GM06990 (cell line): Measurements from ENCODE around the gene EP400.

ENCODE experiments used
- DNase-seq: peaks from one replicate; pipeline ENCODE4 v3.0.0-alpha.2; 2011; ENCODE audit not compliant: insufficient read length; ENCODE audit errors: extremely low read depth
- H3K27me3 ChIP-seq: replicated peaks from 2 replicates; pipeline ENCODE4 v1.6.0; 2011; ENCODE audit warnings: low read length; ENCODE audit not compliant: control insufficient read depth, insufficient read depth
- H3K36me3 ChIP-seq: 2 replicates; pipeline ENCODE4 v1.5.1; 2011; ENCODE audit warnings: low read length; ENCODE audit not compliant: control insufficient read depth, insufficient read depth
- H3K4me3 ChIP-seq: replicated peaks from 2 replicates; pipeline ENCODE4 v1.5.1; 2011; ENCODE audit warnings: low read depth, mild to moderate bottlenecking, control low read depth, low read length
- TF ChIP-seq, protein P1 (sequence below): IDR thresholded peaks from 2 replicates; pipeline ENCODE4 v1.5.1; 2011; ENCODE audit warnings: low read length, control low read depth, mild to moderate bottlenecking, inconsistent platforms; ENCODE audit not compliant: insufficient read depth, poor library complexity, severe bottlenecking

Gene EP400

GRCh38 chr12:131908092-131909080 lies 41.4 kb upstream of the EP400 start:
- Histone ChIP-seq H3K36me3 (peaks cover 7% of the 10 kb centered on the region), H3K27me3 (no peaks in the 10 kb centered on the region), H3K4me3 (no peak overlapping the region)
- TF ChIP-seq, protein P1, sequence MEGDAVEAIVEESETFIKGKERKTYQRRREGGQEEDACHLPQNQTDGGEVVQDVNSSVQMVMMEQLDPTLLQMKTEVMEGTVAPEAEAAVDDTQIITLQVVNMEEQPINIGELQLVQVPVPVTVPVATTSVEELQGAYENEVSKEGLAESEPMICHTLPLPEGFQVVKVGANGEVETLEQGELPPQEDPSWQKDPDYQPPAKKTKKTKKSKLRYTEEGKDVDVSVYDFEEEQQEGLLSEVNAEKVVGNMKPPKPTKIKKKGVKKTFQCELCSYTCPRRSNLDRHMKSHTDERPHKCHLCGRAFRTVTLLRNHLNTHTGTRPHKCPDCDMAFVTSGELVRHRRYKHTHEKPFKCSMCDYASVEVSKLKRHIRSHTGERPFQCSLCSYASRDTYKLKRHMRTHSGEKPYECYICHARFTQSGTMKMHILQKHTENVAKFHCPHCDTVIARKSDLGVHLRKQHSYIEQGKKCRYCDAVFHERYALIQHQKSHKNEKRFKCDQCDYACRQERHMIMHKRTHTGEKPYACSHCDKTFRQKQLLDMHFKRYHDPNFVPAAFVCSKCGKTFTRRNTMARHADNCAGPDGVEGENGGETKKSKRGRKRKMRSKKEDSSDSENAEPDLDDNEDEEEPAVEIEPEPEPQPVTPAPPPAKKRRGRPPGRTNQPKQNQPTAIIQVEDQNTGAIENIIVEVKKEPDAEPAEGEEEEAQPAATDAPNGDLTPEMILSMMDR, result no peak
- DNase-seq, result peak; percentile 9

- H3K27me3 ChIP-seq, result no peaks in the 10 kb centered on the region
- no peak overlapping the region for H3K4me3 ChIP-seq
- TF ChIP-seq, protein P1, result no peak
- H3K36me3 ChIP-seq, result peaks cover 7% of the 10 kb centered on the region
- DNase-seq, result peak; percentile 10
Observed at GRCh38 chr12:131909081-131909751, 40.5 kb upstream of the EP400 start.

DNA sequence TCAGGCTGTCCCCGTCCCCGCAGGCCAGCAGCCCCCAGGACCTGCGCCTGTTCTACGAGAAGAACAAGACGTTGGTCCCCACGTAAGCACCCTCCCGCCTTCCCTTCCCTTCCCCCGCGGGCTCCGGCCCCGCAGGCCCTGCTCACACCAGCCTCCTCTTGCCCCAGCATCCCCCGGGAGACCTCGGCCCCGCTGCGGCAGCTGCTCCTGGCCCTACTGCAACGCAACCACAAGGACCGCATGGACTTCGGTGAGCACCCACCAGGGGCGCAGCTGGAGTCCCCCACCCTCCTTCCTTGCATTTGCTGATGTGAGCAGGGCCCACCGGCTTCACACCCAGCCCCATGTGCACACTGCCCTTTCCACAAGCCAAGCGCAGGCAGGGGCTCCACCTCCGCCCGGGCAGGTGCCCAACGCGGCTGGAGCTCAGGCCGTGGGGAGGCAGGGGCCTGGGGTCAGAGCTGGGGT lies 40.0 kb upstream of the EP400 start:
- Histone ChIP-seq H3K27me3 (no peaks in the 10 kb centered on the region), H3K4me3 (no peak overlapping the region), H3K36me3 (peaks cover 7% of the 10 kb centered on the region)
- TF ChIP-seq, protein P1, result no peak
- peak; percentile 7 for DNase-seq

GRCh38 chr12:131910302-131911027 lies 39.3 kb upstream of the EP400 start:
- no peak overlapping the region for H3K4me3 ChIP-seq
- TF ChIP-seq, protein P1, result no peak
- no peaks in the 10 kb centered on the region for H3K27me3 ChIP-seq
- H3K36me3 ChIP-seq, result peaks cover 8% of the 10 kb centered on the region
- DNase-seq, result peak; percentile 5

DNA sequence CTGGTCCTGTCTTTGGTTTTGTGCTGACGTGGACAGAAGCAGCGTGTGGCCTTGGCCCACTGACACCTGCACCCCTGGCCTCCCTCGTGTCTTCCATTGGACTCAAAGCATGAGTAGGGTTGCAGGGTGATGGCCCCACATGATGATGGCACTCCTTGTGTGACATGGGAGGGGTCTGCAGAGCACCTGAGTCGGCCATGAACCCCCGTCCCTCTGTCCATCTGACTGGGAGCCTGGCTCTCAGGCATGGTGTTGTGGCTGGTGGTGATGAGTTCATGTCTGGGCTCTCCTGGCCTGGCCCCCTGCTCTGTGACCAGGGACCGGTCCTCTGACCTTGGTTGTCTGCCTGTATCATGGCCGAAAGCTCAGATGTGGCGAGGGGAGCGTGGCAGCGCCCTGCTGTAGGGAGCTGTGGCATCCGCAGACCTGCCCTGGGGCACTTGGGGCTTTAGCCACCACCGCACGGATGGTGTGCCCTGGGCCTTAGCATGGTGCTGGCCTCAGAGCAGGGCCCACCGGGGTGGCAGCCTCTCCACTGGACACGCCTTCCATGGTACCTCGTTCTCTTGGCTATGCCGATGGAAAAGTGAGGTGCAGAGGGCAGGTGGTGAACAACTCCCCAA lies 38.6 kb upstream of the EP400 start:
- TF ChIP-seq, protein P1, result no peak
- Histone ChIP-seq H3K36me3 (peaks cover 11% of the 10 kb centered on the region), H3K4me3 (no peak overlapping the region), H3K27me3 (no peaks in the 10 kb centered on the region)
- peak; percentile 5 for DNase-seq
